Measurements from ENCODE around the gene DPP10.

The DPP10 gene

DNA sequence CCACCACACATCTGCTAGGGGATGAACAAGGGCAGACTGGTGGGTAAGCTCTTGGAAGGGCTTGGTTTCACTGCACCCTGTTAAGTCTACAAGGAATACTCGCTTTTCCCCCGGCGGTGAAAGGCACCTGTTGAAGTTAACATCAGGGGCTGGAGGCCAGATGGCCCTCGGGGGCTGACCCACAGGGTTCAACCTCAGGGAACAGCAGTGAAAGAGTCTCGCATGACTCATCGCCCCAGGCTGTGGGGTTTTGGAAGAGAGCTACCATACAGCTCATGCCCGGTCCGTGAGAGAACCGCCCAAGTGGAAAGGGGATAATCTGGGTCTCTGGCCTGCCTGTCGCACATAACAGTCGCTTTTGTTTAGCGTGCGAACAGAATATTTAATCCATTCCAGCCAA lies 748.0 kb downstream of the DPP10 start:
- Histone ChIP-seq H3K36me3 (ENCODE audit: control insufficient read depth, insufficient read depth, low read length) (no peaks in the 10 kb centered on the region), H3K27me3 (ENCODE audit: control insufficient read depth, insufficient read depth, low read length) (no peaks in the 10 kb centered on the region), H3K9me3 (ENCODE audit: control insufficient read depth, low read length) (no peaks in the 10 kb centered on the region), H3K9ac (no peak overlapping the region), H3K27ac (no peak overlapping the region), H3K4me2 (ENCODE audit: low read length) (no peak overlapping the region), H3K4me1 (no peaks in the 10 kb centered on the region), H3K4me3 (ENCODE audit: low read depth, low read length) (no peak overlapping the region), H3K79me2 (no peaks in the 10 kb centered on the region), H2AFZ (no peak overlapping the region)
- TF ChIP-seq, protein P1, sequence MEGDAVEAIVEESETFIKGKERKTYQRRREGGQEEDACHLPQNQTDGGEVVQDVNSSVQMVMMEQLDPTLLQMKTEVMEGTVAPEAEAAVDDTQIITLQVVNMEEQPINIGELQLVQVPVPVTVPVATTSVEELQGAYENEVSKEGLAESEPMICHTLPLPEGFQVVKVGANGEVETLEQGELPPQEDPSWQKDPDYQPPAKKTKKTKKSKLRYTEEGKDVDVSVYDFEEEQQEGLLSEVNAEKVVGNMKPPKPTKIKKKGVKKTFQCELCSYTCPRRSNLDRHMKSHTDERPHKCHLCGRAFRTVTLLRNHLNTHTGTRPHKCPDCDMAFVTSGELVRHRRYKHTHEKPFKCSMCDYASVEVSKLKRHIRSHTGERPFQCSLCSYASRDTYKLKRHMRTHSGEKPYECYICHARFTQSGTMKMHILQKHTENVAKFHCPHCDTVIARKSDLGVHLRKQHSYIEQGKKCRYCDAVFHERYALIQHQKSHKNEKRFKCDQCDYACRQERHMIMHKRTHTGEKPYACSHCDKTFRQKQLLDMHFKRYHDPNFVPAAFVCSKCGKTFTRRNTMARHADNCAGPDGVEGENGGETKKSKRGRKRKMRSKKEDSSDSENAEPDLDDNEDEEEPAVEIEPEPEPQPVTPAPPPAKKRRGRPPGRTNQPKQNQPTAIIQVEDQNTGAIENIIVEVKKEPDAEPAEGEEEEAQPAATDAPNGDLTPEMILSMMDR (IDR thresholded peaks at IDR 0.05) = no peak

DNA sequence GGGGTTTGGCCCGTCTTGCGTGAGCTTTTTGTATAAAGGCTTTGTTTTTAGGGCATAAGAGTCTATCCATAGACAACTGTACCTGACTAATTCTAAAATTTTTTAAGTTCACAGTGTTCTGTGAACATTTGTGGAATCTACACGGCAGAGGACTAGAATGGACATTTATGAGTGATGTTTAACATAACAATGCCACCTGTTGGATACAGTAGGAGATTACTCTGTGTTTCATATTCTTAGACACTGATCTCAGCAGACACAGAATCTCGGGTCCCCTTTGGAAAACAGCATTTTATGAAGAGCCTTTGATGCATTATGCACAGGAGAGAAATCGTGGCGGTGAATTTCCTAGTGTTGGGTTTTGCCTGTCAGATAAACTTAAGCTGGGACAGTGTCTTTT lies 752.2 kb downstream of the DPP10 start:
- no peak overlapping the region for H3K27ac ChIP-seq
- no peak overlapping the region for H3K9ac ChIP-seq
- H2AFZ ChIP-seq = no peak overlapping the region
- TF ChIP-seq, protein P1 (IDR thresholded peaks at IDR 0.05) = no peak
- no peaks in the 10 kb centered on the region for H3K36me3 ChIP-seq (ENCODE audit: control insufficient read depth, insufficient read depth, low read length)
- no peaks in the 10 kb centered on the region for H3K4me1 ChIP-seq
- no peaks in the 10 kb centered on the region for H3K27me3 ChIP-seq (ENCODE audit: control insufficient read depth, insufficient read depth, low read length)
- no peaks in the 10 kb centered on the region for H3K79me2 ChIP-seq
- H3K9me3 ChIP-seq (ENCODE audit: control insufficient read depth, low read length) = no peaks in the 10 kb centered on the region
- no peak overlapping the region for H3K4me3 ChIP-seq (ENCODE audit: low read depth, low read length)
- H3K4me2 ChIP-seq (ENCODE audit: low read length) = no peak overlapping the region

DNA sequence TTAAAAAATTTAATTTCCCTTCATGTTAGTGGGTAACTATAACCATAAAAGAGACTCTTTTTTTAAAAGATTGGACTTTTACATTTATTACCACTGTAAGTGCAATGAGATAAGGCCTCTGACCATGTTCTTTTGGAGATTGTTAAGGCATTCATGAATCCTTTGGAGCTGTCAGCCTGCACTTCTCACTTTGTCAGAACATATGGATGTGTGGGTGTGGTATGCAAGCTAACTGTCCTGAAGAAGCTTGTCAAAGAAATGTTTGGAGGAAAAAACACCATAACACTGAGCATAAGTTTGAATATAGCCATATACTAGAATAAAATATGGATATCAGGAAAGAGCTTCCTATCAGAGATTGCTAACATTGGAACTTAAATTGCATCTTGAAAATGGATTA lies 754.1 kb downstream of the DPP10 start:
- no peak overlapping the region for H3K9ac ChIP-seq
- no peaks in the 10 kb centered on the region for H3K9me3 ChIP-seq (ENCODE audit: control insufficient read depth, low read length)
- no peaks in the 10 kb centered on the region for H3K4me1 ChIP-seq
- TF ChIP-seq, protein P1 (IDR thresholded peaks at IDR 0.05) = no peak
- H3K27ac ChIP-seq = no peak overlapping the region
- H3K4me3 ChIP-seq (ENCODE audit: low read depth, low read length) = no peak overlapping the region
- no peaks in the 10 kb centered on the region for H3K27me3 ChIP-seq (ENCODE audit: control insufficient read depth, insufficient read depth, low read length)
- no peak overlapping the region for H3K4me2 ChIP-seq (ENCODE audit: low read length)
- no peaks in the 10 kb centered on the region for H3K36me3 ChIP-seq (ENCODE audit: control insufficient read depth, insufficient read depth, low read length)
- H2AFZ ChIP-seq = no peak overlapping the region
- no peaks in the 10 kb centered on the region for H3K79me2 ChIP-seq

DNA sequence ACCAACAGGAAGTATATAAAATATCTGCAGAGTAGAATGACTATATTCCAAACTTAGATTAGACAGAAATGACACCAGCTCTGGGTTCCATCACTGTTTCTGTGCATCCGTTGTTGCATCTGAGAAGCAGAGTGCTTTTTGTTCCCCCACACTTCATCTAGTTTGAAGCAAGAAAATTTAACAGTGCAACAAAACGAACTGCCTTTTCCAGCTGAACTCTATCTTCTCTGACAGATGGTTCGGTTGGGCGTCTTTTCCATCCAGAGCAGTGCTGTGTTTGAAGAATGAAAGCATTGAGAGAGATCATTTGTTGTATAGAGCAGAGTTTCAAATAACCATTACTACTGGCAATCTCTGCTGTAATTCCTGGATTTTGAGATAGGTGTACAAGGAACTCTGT lies 757.5 kb downstream of the DPP10 start:
- no peaks in the 10 kb centered on the region for H3K4me1 ChIP-seq
- no peak overlapping the region for H3K4me2 ChIP-seq (ENCODE audit: low read length)
- TF ChIP-seq, protein P1 (IDR thresholded peaks at IDR 0.05) = no peak
- no peaks in the 10 kb centered on the region for H3K9me3 ChIP-seq (ENCODE audit: control insufficient read depth, low read length)
- no peak overlapping the region for H3K27ac ChIP-seq
- H3K27me3 ChIP-seq (ENCODE audit: control insufficient read depth, insufficient read depth, low read length) = no peaks in the 10 kb centered on the region
- H3K79me2 ChIP-seq = no peaks in the 10 kb centered on the region
- H3K36me3 ChIP-seq (ENCODE audit: control insufficient read depth, insufficient read depth, low read length) = no peaks in the 10 kb centered on the region
- no peak overlapping the region for H3K9ac ChIP-seq
- no peak overlapping the region for H2AFZ ChIP-seq
- H3K4me3 ChIP-seq (ENCODE audit: low read depth, low read length) = no peak overlapping the region

DNA sequence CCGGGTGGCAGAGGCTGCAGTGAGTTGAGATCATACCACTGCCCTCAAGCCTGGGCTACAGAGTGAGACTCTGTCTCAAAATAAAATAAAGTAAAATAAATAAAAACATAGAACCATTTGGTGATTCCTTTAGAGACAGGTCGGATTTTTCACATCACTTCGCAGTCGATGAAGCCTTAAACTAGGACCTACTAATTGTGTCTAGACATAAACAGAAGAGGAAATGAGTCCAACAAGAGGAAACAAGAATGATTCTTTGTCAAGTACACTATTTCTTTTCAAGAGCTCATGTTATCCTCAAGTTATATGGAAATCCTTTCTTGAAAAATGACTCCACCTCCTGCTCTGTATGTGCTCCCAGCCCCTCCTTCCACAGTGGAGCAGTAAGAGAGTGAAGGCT lies 758.9 kb downstream of the DPP10 start:
- TF ChIP-seq, protein P1 (IDR thresholded peaks at IDR 0.05) = no peak
- Histone ChIP-seq H3K4me3 (ENCODE audit: low read depth, low read length) (no peak overlapping the region), H3K79me2 (no peaks in the 10 kb centered on the region), H3K27me3 (ENCODE audit: control insufficient read depth, insufficient read depth, low read length) (no peaks in the 10 kb centered on the region), H3K27ac (no peak overlapping the region), H3K9me3 (ENCODE audit: control insufficient read depth, low read length) (no peaks in the 10 kb centered on the region), H3K36me3 (ENCODE audit: control insufficient read depth, insufficient read depth, low read length) (no peaks in the 10 kb centered on the region), H3K4me1 (no peaks in the 10 kb centered on the region), H3K9ac (no peak overlapping the region), H3K4me2 (ENCODE audit: low read length) (no peak overlapping the region), H2AFZ (no peak overlapping the region)

Data from parathyroid adenoma (tissue), 2 donors.